WERI-Rb-1 (cell line): ENCODE results near the gene SOD1.

ENCODE experiments used
- DNase-seq: peaks from one replicate; pipeline ENCODE4 v3.0.0-alpha.2; 2020
- H3K27ac ChIP-seq: fragments of 250-450 bp; sonication (Bioruptor Pico); 2 replicates; pipeline ENCODE4 v1.5.1; 2020; ENCODE audit warnings: mild to moderate bottlenecking, moderate library complexity
- H3K27me3 ChIP-seq: fragments of 250-450 bp; sonication (Bioruptor Pico); 2 replicates; pipeline ENCODE4 v1.5.1; 2021; ENCODE audit warnings: mild to moderate bottlenecking, low read depth, moderate library complexity; ENCODE audit not compliant: insufficient read depth, severe bottlenecking
- H3K36me3 ChIP-seq: fragments of 250-450 bp; sonication (Bioruptor Pico); 2 replicates; pipeline ENCODE4 v1.5.1; 2020; ENCODE audit warnings: mild to moderate bottlenecking, moderate library complexity
- H3K4me3 ChIP-seq: 2 replicates; pipeline ENCODE4 v1.5.1; 2011; ENCODE audit warnings: low read depth, mild to moderate bottlenecking, control low read depth, low read length
- H3K9me3 ChIP-seq: fragments of 250-450 bp; sonication (Bioruptor Pico); 2 replicates; pipeline ENCODE4 v1.5.1; 2021; ENCODE audit warnings: mild to moderate bottlenecking, moderate library complexity; ENCODE audit not compliant: severe bottlenecking
- CTCF ChIP-seq: IDR thresholded peaks from 2 replicates; pipeline ENCODE4 v1.5.1; 2011; ENCODE audit warnings: low read depth, mild to moderate bottlenecking, control low read depth, inconsistent platforms, low read length

Gene SOD1

GRCh38 chr21:31713973-31714740, 54.7 kb downstream of the SOD1 start:
- H3K36me3 ChIP-seq: no peaks in the 10 kb centered on the region
- TF ChIP-seq CTCF: no peak
- no peaks in the 10 kb centered on the region for H3K9me3 ChIP-seq
- H3K27me3 ChIP-seq: no peaks in the 10 kb centered on the region
- DNase-seq: no peak
- H3K27ac ChIP-seq: no peak overlapping the region
- H3K4me3 ChIP-seq: no peak overlapping the region

- Histone ChIP-seq H3K9me3 (no peaks in the 10 kb centered on the region), H3K4me3 (no peak overlapping the region), H3K36me3 (no peaks in the 10 kb centered on the region), H3K27ac (no peak overlapping the region), H3K27me3 (no peaks in the 10 kb centered on the region)
- TF ChIP-seq CTCF: no peak
- no peak for DNase-seq
Measured at GRCh38 chr21:31714741-31715365, 55.4 kb downstream of the SOD1 start.

GRCh38 chr21:31716106-31716505, 56.6 kb downstream of the SOD1 start:
- no peak overlapping the region for H3K4me3 ChIP-seq
- H3K27ac ChIP-seq: no peak overlapping the region
- no peaks in the 10 kb centered on the region for H3K27me3 ChIP-seq
- no peak for TF ChIP-seq CTCF
- H3K36me3 ChIP-seq: no peaks in the 10 kb centered on the region
- DNase-seq: no peak
- no peaks in the 10 kb centered on the region for H3K9me3 ChIP-seq
